Mesenchymal stem cell (in vitro differentiated cells and primary cell): ENCODE results near the gene PRKCD.

Experiments
- DNase-seq: peaks from one replicate; pipeline ENCODE4 v3.0.0-alpha.2; 2013
- H2AFZ ChIP-seq: one replicate; pipeline ENCODE4 v1.6.1; 2013; ENCODE audit warnings: low read depth, mild to moderate bottlenecking, control low read depth, inconsistent platforms, low read length, moderate library complexity
- H2AK5ac ChIP-seq: 2 replicates; pipeline ENCODE4 v1.6.1; 2013; ENCODE audit warnings: low read length, moderate library complexity, mild to moderate bottlenecking, inconsistent platforms; ENCODE audit not compliant: severe bottlenecking
- H2BK120ac ChIP-seq: one replicate; pipeline ENCODE4 v1.6.1; 2013; ENCODE audit warnings: low read depth, mild to moderate bottlenecking, inconsistent platforms, low read length, moderate library complexity
- H2BK12ac ChIP-seq, 2 experiments: one replicate each; pipeline ENCODE4 v1.6.1; 2013; ENCODE audit warnings: inconsistent platforms in 2 of 2, low read length in 2 of 2, mild to moderate bottlenecking in 2 of 2, moderate library complexity in 2 of 2, control low read depth in 1 of 2
- H2BK15ac ChIP-seq: one replicate; pipeline ENCODE4 v1.6.1; 2013; ENCODE audit warnings: mild to moderate bottlenecking, low read depth, inconsistent platforms; ENCODE audit not compliant: poor library complexity, severe bottlenecking
- H2BK5ac ChIP-seq: 2 replicates; pipeline ENCODE4 v1.6.1; 2013; ENCODE audit warnings: low read depth, mild to moderate bottlenecking, low read length, control low read depth, inconsistent platforms; ENCODE audit not compliant: poor library complexity, severe bottlenecking
- H3K14ac ChIP-seq, 2 experiments: one replicate each; pipeline ENCODE4 v1.6.1; 2013; ENCODE audit warnings: inconsistent platforms in 2 of 2, low read length in 2 of 2, control low read depth in 1 of 2, mild to moderate bottlenecking in 1 of 2, moderate library complexity in 1 of 2
- H3K18ac ChIP-seq, 2 experiments: one replicate each; pipeline ENCODE4 v1.6.1; 2013; ENCODE audit warnings: inconsistent platforms in 2 of 2, low read length in 2 of 2, control low read depth in 1 of 2, low read depth in 1 of 2, mild to moderate bottlenecking in 1 of 2
- H3K23ac ChIP-seq, 2 experiments: one replicate each; pipeline ENCODE4 v1.6.1; 2013; ENCODE audit warnings: inconsistent platforms in 2 of 2, low read length in 2 of 2, mild to moderate bottlenecking in 2 of 2, moderate library complexity in 2 of 2, control low read depth in 1 of 2
- H3K27ac ChIP-seq: 2 replicates; pipeline ENCODE4 v1.5.1; 2013; ENCODE audit warnings: mild to moderate bottlenecking, moderate library complexity, low read length, control low read depth, inconsistent platforms; ENCODE audit not compliant: poor library complexity, severe bottlenecking
- H3K27me3 ChIP-seq, 2 experiments: 2 replicates each; pipeline versions ENCODE4 v1.6.1 to v1.7.0; 2013; ENCODE audit warnings: low read length in 2 of 2, mild to moderate bottlenecking in 2 of 2, moderate library complexity in 2 of 2, control low read depth in 1 of 2, inconsistent platforms in 1 of 2; ENCODE audit not compliant: control insufficient read depth in 1 of 2, insufficient read depth in 1 of 2
- H3K36me3 ChIP-seq, 2 experiments: 2 replicates each; pipeline versions ENCODE4 v1.6.1 to v1.7.0; 2013; ENCODE audit warnings: low read length in 2 of 2, control low read depth in 1 of 2, inconsistent platforms in 1 of 2, low read depth in 1 of 2, mild to moderate bottlenecking in 1 of 2; ENCODE audit not compliant: insufficient read depth in 2 of 2, control insufficient read depth in 1 of 2
- H3K4ac ChIP-seq, 2 experiments: one replicate each; pipeline ENCODE4 v1.6.1; 2013; ENCODE audit warnings: inconsistent platforms in 2 of 2, low read length in 2 of 2, mild to moderate bottlenecking in 2 of 2, moderate library complexity in 2 of 2, control low read depth in 1 of 2, low read depth in 1 of 2
- H3K4me1 ChIP-seq: 2 replicates; pipeline ENCODE4 v1.6.1; 2013; ENCODE audit warnings: low read depth, low read length, control low read depth; ENCODE audit not compliant: control insufficient read depth, insufficient read depth
- H3K4me2 ChIP-seq: 2 replicates; pipeline ENCODE4 v1.6.1; 2013; ENCODE audit warnings: low read length, mild to moderate bottlenecking, inconsistent platforms; ENCODE audit not compliant: poor library complexity, severe bottlenecking
- H3K4me3 ChIP-seq, 2 experiments: 2 replicates each; pipeline versions ENCODE4 v1.5.1 to v1.7.0; 2013; ENCODE audit warnings: low read length in 2 of 2, mild to moderate bottlenecking in 2 of 2, control low read depth in 1 of 2, low read depth in 1 of 2; ENCODE audit not compliant: insufficient read depth in 1 of 2
- H3K79me1 ChIP-seq: replicated peaks from 2 replicates; pipeline ENCODE4 v1.6.1; 2013; ENCODE audit warnings: mild to moderate bottlenecking, control low read depth, low read length, inconsistent platforms; ENCODE audit not compliant: poor library complexity, severe bottlenecking
- H3K9ac ChIP-seq: 2 replicates; pipeline ENCODE4 v1.7.0; 2013; ENCODE audit warnings: mild to moderate bottlenecking, low read length, moderate library complexity
- H3K9me3 ChIP-seq: 2 replicates; pipeline ENCODE4 v1.7.0; 2013; ENCODE audit warnings: mild to moderate bottlenecking, low read length; ENCODE audit not compliant: control insufficient read depth
- H4K8ac ChIP-seq: one replicate; pipeline ENCODE4 v1.6.1; 2013; ENCODE audit warnings: inconsistent platforms, mild to moderate bottlenecking, low read length, moderate library complexity
- H4K91ac ChIP-seq: one replicate; pipeline ENCODE4 v1.6.1; 2013; ENCODE audit warnings: mild to moderate bottlenecking, low read length, inconsistent platforms
- WGBS: methylation state at CpG from one replicate; pipeline ENCODE4 v1.1.7; 2013; ENCODE audit warnings: mixed read lengths; 5-methylcytosine and 5-hydroxymethylcytosine counted together

Gene PRKCD

DNA sequence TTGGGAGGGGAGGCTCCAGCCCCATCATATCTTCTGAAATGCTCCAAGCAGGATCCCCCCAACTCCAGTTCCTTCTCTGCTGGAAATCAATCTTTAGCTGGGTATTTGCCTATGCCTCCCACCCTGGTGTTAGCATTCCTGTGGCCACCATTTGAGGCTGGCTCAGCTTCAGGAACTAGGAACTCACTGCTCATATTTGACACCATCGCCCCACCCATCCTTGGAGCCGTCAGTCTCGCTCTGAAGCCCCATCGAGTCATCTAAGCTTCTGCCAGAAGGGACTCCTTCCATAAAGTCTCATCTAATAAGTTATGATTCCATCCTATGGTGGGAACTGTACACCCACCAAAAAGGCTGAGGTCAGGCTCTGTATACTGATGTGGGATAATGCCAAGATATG is 26.4 kb downstream of the PRKCD start:
- H3K9me3 ChIP-seq: no peaks in the 10 kb centered on the region
- no peak overlapping the region for H3K4me2 ChIP-seq
- no peak overlapping the region for H3K23ac ChIP-seq
- no peak overlapping the region for H3K14ac ChIP-seq
- no peak overlapping the region for H2BK12ac ChIP-seq
- no peak overlapping the region for H3K4me3 ChIP-seq
- no peak for DNase-seq
- H3K4ac ChIP-seq: no peak overlapping the region
- no peak overlapping the region for H2BK15ac ChIP-seq
- H4K8ac ChIP-seq: no peak overlapping the region
- H2BK120ac ChIP-seq: no peak overlapping the region
- no peak overlapping the region for H2AK5ac ChIP-seq
- H4K91ac ChIP-seq: no peak overlapping the region
- H3K27me3 ChIP-seq: no peaks in the 10 kb centered on the region
- H3K27ac ChIP-seq: no peak overlapping the region
- WGBS: 92% methylated on average over 4 of the region's 4 CpGs
- H3K9ac ChIP-seq: no peak overlapping the region
- no peaks in the 10 kb centered on the region for H3K4me1 ChIP-seq
- H3K18ac ChIP-seq: no peak overlapping the region
- H3K36me3 ChIP-seq: peaks cover 60 to 72% of the 10 kb centered on the region in 2 experiments
- H2AFZ ChIP-seq: no peak overlapping the region
- H3K79me1 ChIP-seq: no peaks in the 10 kb centered on the region
- no peak overlapping the region for H2BK5ac ChIP-seq

DNA sequence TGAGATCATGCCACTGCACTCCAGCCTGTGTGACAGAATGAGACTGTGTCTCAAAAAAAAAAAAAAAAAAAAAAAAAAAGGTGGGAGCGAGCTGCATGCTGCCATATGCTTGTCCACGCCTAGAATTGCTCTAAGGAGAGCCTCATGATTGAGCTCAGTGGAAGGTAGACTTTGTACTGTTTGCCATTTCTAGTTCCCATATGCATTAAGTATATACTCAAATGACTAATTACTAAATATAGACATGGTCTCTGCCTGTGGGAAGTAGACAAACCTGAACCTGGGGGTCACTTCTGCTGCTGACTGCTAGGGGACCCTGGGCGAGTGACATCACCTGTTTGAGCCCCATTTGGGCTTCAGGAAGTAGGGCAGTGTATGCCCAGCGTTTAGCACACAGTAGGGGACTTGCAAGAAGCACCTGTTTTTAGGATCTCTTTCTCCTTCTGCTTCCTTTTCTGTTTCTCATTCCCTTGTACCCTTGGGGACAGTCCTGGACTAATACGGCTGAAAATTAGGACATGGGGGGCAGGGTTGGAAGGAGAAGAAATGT is 27.2 kb downstream of the PRKCD start:
- Histone ChIP-seq H2AFZ (no peak overlapping the region), H3K4ac (no peak overlapping the region), H2BK5ac (no peak overlapping the region), H3K4me1 (no peaks in the 10 kb centered on the region), H3K27ac (no peak overlapping the region), H3K9ac (no peak overlapping the region), H2BK12ac (no peak overlapping the region), H4K8ac (no peak overlapping the region), H3K14ac (no peak overlapping the region), H3K79me1 (no peaks in the 10 kb centered on the region), H3K4me2 (no peak overlapping the region), H2AK5ac (no peak overlapping the region), H3K23ac (no peak overlapping the region), H3K36me3 (peaks cover 57 to 69% of the 10 kb centered on the region in 2 experiments), H3K27me3 (no peaks in the 10 kb centered on the region), H2BK15ac (no peak overlapping the region), H3K4me3 (no peak overlapping the region), H3K18ac (no peak overlapping the region), H2BK120ac (no peak overlapping the region), H3K9me3 (no peaks in the 10 kb centered on the region), H4K91ac (no peak overlapping the region)
- 93% methylated on average over 3 of the region's 5 CpGs for WGBS
- no peak for DNase-seq

DNA sequence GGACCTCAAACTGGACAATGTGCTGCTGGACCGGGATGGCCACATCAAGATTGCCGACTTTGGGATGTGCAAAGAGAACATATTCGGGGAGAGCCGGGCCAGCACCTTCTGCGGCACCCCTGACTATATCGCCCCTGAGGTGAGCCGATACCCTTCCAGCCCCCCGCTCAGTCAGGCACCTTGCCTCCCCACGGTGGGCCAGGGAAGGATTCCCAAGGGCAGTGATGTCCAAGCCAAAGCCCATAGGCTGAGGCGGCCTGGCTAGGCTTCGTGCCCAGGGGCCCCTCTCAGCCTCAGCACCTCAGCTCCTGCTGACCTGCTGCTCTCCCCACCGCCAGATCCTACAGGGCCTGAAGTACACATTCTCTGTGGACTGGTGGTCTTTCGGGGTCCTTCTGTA is 27.7 kb downstream of the PRKCD start:
- H4K91ac ChIP-seq: no peak overlapping the region
- H3K4me1 ChIP-seq: peaks cover 5% of the 10 kb centered on the region
- no peak overlapping the region for H3K4me3 ChIP-seq
- no peaks in the 10 kb centered on the region for H3K27me3 ChIP-seq
- no peak for DNase-seq
- no peak overlapping the region for H3K4ac ChIP-seq
- H2AFZ ChIP-seq: no peak overlapping the region
- WGBS: 96% methylated on average over 13 of the region's 13 CpGs
- H3K27ac ChIP-seq: no peak overlapping the region
- no peak overlapping the region for H3K14ac ChIP-seq
- peaks cover 52 to 67% of the 10 kb centered on the region in 2 experiments for H3K36me3 ChIP-seq
- H3K18ac ChIP-seq: no peak overlapping the region
- H3K9me3 ChIP-seq: no peaks in the 10 kb centered on the region
- H2BK15ac ChIP-seq: no peak overlapping the region
- no peak overlapping the region for H2AK5ac ChIP-seq
- H2BK12ac ChIP-seq: no peak overlapping the region
- H3K4me2 ChIP-seq: no peak overlapping the region
- H3K79me1 ChIP-seq: no peaks in the 10 kb centered on the region
- no peak overlapping the region for H3K23ac ChIP-seq
- no peak overlapping the region for H2BK120ac ChIP-seq
- H2BK5ac ChIP-seq: no peak overlapping the region
- no peak overlapping the region for H3K9ac ChIP-seq
- H4K8ac ChIP-seq: no peak overlapping the region

DNA sequence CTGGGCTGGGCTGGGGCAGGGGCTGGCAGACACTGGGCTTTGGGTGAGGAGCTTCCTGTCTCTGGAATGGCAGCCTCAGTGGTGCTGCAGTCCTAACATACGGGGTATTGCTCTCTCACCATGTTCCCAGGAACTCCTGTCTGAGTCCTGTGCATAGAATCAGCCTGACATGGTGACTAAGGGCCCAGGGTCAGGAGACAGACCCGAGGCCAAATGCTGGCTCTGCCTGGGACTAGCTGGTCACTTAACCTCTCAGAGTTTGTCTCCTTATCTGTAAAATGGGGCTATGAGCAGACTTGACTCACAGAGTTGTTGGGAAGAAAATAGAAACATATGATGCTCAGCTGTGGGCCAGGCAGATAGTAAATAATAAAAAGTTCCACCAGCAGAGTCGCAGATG is 28.3 kb downstream of the PRKCD start:
- no peak overlapping the region for H3K23ac ChIP-seq
- peaks cover 10% of the 10 kb centered on the region for H3K4me1 ChIP-seq
- H2BK120ac ChIP-seq: no peak overlapping the region
- peaks cover 51 to 66% of the 10 kb centered on the region in 2 experiments for H3K36me3 ChIP-seq
- no peaks in the 10 kb centered on the region for H3K27me3 ChIP-seq
- H3K14ac ChIP-seq: no peak overlapping the region
- no peak overlapping the region for H2BK15ac ChIP-seq
- no peak overlapping the region for H2AFZ ChIP-seq
- H3K4me2 ChIP-seq: no peak overlapping the region
- no peak overlapping the region for H2BK12ac ChIP-seq
- 95% methylated on average over 3 of the region's 3 CpGs for WGBS
- H3K4me3 ChIP-seq: no peak overlapping the region
- no peak overlapping the region for H4K91ac ChIP-seq
- no peak overlapping the region for H3K4ac ChIP-seq
- H3K79me1 ChIP-seq: no peaks in the 10 kb centered on the region
- no peaks in the 10 kb centered on the region for H3K9me3 ChIP-seq
- H2AK5ac ChIP-seq: no peak overlapping the region
- no peak overlapping the region for H3K9ac ChIP-seq
- H4K8ac ChIP-seq: no peak overlapping the region
- H2BK5ac ChIP-seq: no peak overlapping the region
- H3K27ac ChIP-seq: no peak overlapping the region
- no peak overlapping the region for H3K18ac ChIP-seq
- DNase-seq: no peak
